ENCODE measurements around the gene TAP1. TPM values are rescaled to one million over a fixed set of nuclear protein-coding genes. Genes with fewer than 3 reads are reported as not detected.

The TAP1 gene
- total and polyA plus RNA-seq, 2 of the 4 experiments (the other 2 are of a cell fraction): 20.1 to 27.6 TPM

DNA sequence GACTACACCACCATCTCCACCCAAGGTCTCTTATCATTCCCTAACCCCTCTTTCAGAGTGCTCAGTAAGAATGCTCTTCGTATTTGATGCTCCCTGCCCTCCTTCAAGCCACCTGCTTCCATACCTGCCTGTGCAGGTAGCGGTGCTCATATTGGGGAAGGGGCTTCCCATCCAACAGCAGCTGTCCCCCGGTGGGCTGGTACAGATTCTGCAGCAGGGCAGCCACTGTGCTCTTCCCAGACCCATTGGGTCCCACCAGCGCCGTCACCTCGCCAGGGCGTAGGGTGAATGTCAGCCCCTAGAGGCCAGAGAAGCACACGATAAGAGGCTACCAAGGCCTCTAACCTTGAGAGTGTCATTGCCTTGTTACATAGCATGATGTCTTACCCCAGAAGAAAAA, 5.7 kb downstream of the TAP1 start:
- Histone ChIP-seq H3K27ac (ENCODE audit: insufficient read depth, low read length) (no peak overlapping the region), H4K8ac (ENCODE audit: low read depth in 2 of 2, low read length in 2 of 2) (no peak overlapping the region), H2BK120ac (ENCODE audit: low read depth, low read length) (no peak overlapping the region), H4K5ac (ENCODE audit: low read depth, low read length) (no peak overlapping the region), H3K36me3 (ENCODE audit: control insufficient read depth, insufficient read depth, low read length) (peaks cover 32% of the 10 kb centered on the region), H3K4ac (ENCODE audit: low read depth, low read length) (no peak overlapping the region), H2BK20ac (ENCODE audit: low read depth, low read length) (no peak overlapping the region), H3K14ac (replicated peaks; ENCODE audit: low read depth, low read length) (no peak overlapping the region), H3K18ac (ENCODE audit: low read depth, low read length) (no peak overlapping the region), H2AK9ac (replicated peaks; ENCODE audit: low read depth, low read length, poor library complexity) (no peak overlapping the region), H4K20me1 (ENCODE audit: insufficient read depth, low read length) (no peaks in the 10 kb centered on the region), H3K27me3 (ENCODE audit: control insufficient read depth, insufficient read depth, low read length) (no peaks in the 10 kb centered on the region), H3K9me3 (ENCODE audit: control insufficient read depth, insufficient read depth, low read length) (no peaks in the 10 kb centered on the region), H2BK5ac (ENCODE audit: low read depth, low read length, poor library complexity, severe bottlenecking) (no peak overlapping the region), H2BK15ac (ENCODE audit: low read depth, low read length) (no peak overlapping the region), H3K4me3 (ENCODE audit: insufficient read depth, low read depth, low read length) (no peak overlapping the region), H3K9ac (ENCODE audit: low read depth, low read length) (no peak overlapping the region), H3K79me1 (ENCODE audit: low read depth in 1 of 2, low read length in 2 of 2) (peaks cover 8 to 50% of the 10 kb centered on the region in 2 experiments), H3K56ac (ENCODE audit: extremely low read depth, insufficient read depth, low read length) (no peak overlapping the region), H3K4me1 (ENCODE audit: control insufficient read depth, insufficient read depth, low read length) (peaks cover 6% of the 10 kb centered on the region), H3K23ac (ENCODE audit: low read depth, low read length) (no peak overlapping the region), H3K9me1 (ENCODE audit: insufficient read depth, low read length) (peaks cover 25% of the 10 kb centered on the region), H2AFZ (replicated peaks; ENCODE audit: low read length, poor library complexity) (no peak overlapping the region), H4K91ac (ENCODE audit: insufficient read depth, low read depth, low read length) (no peak overlapping the region), H2AK5ac (ENCODE audit: low read depth, low read length) (no peak overlapping the region), H3K4me2 (ENCODE audit: low read depth, low read length) (no peak overlapping the region)
- 79% methylated on average over 2 of the region's 8 CpGs; no CpG with 5 or more reads in 1 of the 2 experiments for WGBS, 2 experiments (ENCODE audit: extremely low coverage in 2 of 2, insufficient read length in 1 of 2)
- ChIA-PET POLR2A (ENCODE audit: unreplicated experiment) (no interaction called here), CTCF (no interaction called here)
- TF ChIP-seq CHD1 (IDR thresholded peaks at IDR 0.05; ENCODE audit: low read depth, low read length) (no peak), BHLHE40 (IDR thresholded peaks at IDR 0.05; ENCODE audit: low read depth, low read length) (no peak), MAFK (IDR thresholded peaks at IDR 0.05; ENCODE audit: low read depth, low read length) (no peak), USF2 (IDR thresholded peaks at IDR 0.05; ENCODE audit: low read depth, low read length) (no peak), MXI1 (IDR thresholded peaks at IDR 0.05; ENCODE audit: borderline replicate concordance, low read depth, low read length) (no peak), RCOR1 (IDR thresholded peaks at IDR 0.05; ENCODE audit: insufficient replicate concordance, low read length) (no peak), SMC3 (IDR thresholded peaks at IDR 0.05; ENCODE audit: low read depth, low read length) (no peak), RFX5 (IDR thresholded peaks at IDR 0.05; ENCODE audit: low read depth, low read length) (no peak), FOS (IDR thresholded peaks at IDR 0.05; ENCODE audit: low read depth, low read length) (no peak), POLR2A (IDR thresholded peaks at IDR 0.05; ENCODE audit: low read depth, low read length) (no peak), CEBPB (IDR thresholded peaks at IDR 0.05; ENCODE audit: low read depth, low read length) (no peak), RAD21 (IDR thresholded peaks at IDR 0.05; ENCODE audit: low read length) (no peak), NFE2L2 (IDR thresholded peaks at IDR 0.05; ENCODE audit: low read depth, low read length) (no peak), CTCF (conservative IDR thresholded peaks at IDR 0.05; ENCODE audit: low read depth, low read length) (no peak), MAZ (IDR thresholded peaks at IDR 0.05; ENCODE audit: borderline replicate concordance, low read depth, low read length) (no peak)
- TF ChIP-seq, protein P1, sequence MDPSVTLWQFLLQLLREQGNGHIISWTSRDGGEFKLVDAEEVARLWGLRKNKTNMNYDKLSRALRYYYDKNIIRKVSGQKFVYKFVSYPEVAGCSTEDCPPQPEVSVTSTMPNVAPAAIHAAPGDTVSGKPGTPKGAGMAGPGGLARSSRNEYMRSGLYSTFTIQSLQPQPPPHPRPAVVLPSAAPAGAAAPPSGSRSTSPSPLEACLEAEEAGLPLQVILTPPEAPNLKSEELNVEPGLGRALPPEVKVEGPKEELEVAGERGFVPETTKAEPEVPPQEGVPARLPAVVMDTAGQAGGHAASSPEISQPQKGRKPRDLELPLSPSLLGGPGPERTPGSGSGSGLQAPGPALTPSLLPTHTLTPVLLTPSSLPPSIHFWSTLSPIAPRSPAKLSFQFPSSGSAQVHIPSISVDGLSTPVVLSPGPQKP (IDR thresholded peaks at IDR 0.05; ENCODE audit: borderline replicate concordance, low read depth, low read length): no peak
- no peak for DNase-seq
- intact Hi-C loops (cut with micrococcal nuclease) (no loop called here), in situ Hi-C loops (cut with MboI; ENCODE audit: low sequenced_read_pairs) (no loop called here), dilution Hi-C loops (cut with HindIII; ENCODE audit: low sequenced_read_pairs, unreplicated experiment) (no loop called here)
- ATAC-seq (ENCODE audit: low read depth): no peak
- no TSS peak for BruUV-seq (replicated peaks)
